Upper lobe of left lung (tissue), 4 donors: ENCODE data around the gene FHIT.

Experiments
- EP300 ChIP-seq, 4 donors: sonication (generic); formaldehyde crosslinking; IDR thresholded peaks; one replicate each; pipeline ENCODE4 v1.5.1; 2017; ENCODE audit warnings: antibody characterized with exemption in 4 of 4, control low read depth in 2 of 4
- POLR2A ChIP-seq, 4 donors: fragments of 450-650 bp; IDR thresholded peaks; one replicate each; pipeline ENCODE4 v1.5.1; 2016 to 2017; ENCODE audit warnings: antibody characterized with exemption in 4 of 4, mild to moderate bottlenecking in 2 of 4
- TF ChIP-seq, protein P1 (sequence below), 6 experiments: fragments of 450-650 bp in 4 of 6; fragments of 200-600 bp in 2 of 6; sonication (generic) in 2 of 6; IDR thresholded peaks; one replicate each; pipeline ENCODE4 v1.5.1; 2016 to 2019; ENCODE audit warnings: antibody characterized with exemption in 6 of 6

- TF ChIP-seq, protein P1, sequence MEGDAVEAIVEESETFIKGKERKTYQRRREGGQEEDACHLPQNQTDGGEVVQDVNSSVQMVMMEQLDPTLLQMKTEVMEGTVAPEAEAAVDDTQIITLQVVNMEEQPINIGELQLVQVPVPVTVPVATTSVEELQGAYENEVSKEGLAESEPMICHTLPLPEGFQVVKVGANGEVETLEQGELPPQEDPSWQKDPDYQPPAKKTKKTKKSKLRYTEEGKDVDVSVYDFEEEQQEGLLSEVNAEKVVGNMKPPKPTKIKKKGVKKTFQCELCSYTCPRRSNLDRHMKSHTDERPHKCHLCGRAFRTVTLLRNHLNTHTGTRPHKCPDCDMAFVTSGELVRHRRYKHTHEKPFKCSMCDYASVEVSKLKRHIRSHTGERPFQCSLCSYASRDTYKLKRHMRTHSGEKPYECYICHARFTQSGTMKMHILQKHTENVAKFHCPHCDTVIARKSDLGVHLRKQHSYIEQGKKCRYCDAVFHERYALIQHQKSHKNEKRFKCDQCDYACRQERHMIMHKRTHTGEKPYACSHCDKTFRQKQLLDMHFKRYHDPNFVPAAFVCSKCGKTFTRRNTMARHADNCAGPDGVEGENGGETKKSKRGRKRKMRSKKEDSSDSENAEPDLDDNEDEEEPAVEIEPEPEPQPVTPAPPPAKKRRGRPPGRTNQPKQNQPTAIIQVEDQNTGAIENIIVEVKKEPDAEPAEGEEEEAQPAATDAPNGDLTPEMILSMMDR (IDR thresholded peaks at IDR 0.05), result no peak
- TF ChIP-seq EP300 (IDR thresholded peaks at IDR 0.05) (no peak), POLR2A (IDR thresholded peaks at IDR 0.05) (no peak)
Observed at GRCh38 chr3:59791774-59792308, 1459.4 kb downstream of the FHIT start.
